Activated naive CD4-positive, alpha-beta T cell treated with anti-CD3 and anti-CD28 coated beads, Interleukin-2, amount 50 U/mL, for 24 hours (primary cell): ENCODE results near the gene RITA1.

ENCODE experiments used
- H3K27ac Mint-ChIP-seq: one replicate; pipeline ENCODE4 v1.8.0; 2021; ENCODE audit warnings: mild to moderate bottlenecking, mixed read lengths
- H3K27me3 Mint-ChIP-seq: one replicate; pipeline ENCODE4 v1.8.0; 2021; ENCODE audit warnings: mixed read lengths
- H3K36me3 Mint-ChIP-seq: one replicate; pipeline ENCODE4 v1.8.0; 2021; ENCODE audit warnings: mixed read lengths
- H3K4me1 Mint-ChIP-seq: one replicate; pipeline ENCODE4 v1.8.0; 2021; ENCODE audit warnings: mixed read lengths
- H3K4me3 Mint-ChIP-seq: one replicate; pipeline ENCODE4 v1.8.0; 2021; ENCODE audit warnings: mild to moderate bottlenecking, mixed read lengths
- H3K9me3 Mint-ChIP-seq: one replicate; pipeline ENCODE4 v1.8.0; 2021; ENCODE audit warnings: mixed read lengths

Gene RITA1

DNA sequence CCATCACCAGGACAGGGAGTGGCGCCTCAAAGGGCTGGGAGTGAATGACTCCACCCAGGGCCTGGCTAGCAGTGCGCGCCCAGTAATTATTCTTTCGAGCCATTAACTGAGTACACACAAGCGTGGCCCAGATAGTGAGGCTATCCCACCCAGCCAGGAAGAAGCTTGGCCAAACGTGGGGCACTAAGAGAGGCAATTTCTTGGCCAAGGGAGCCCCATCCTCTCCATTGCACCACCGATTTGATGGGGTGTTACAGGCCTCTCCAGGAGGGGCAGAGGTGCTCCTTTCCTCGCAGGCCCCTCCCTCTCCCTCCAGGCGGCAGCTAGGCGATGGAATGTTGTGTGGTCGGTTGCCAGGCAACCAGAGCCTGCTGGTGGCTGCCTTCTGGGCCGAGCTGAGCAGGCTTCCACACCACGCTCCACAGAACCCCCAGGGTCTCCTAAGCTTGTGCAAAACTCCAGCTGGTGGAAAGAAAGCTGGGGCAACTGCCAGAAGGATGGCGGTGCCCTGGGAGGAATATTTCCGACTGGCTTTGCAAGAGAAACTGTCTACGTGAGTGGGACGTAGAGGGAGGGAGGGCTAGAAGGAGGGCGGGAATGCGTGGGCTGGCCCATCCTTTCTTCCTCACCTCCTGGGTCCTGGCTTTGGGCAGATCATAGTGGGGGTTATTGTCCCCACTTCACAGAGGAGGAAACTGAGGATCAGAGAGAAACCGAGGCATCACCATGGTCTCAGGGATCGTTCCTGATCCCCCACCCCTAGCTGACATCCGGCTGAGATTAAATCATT, 36.0 kb upstream of the RITA1 start, which contains the start of gene CFAP73:
CFAP73 (plus strand) TSS at position 364 of the 790 bp plus-strand sequence; CDS start at position 498, 134 bp downstream.
- H3K27ac Mint-ChIP-seq: no peak within 1 kb of the TSS
- H3K9me3 Mint-ChIP-seq: no peaks in the 10 kb centered on the region
- H3K27me3 Mint-ChIP-seq: no peaks in the 10 kb centered on the region
- H3K4me1 Mint-ChIP-seq: peaks cover 13% of the 10 kb centered on the region
- H3K36me3 Mint-ChIP-seq: no peaks in the 10 kb centered on the region
- no peak within 1 kb of the TSS for H3K4me3 Mint-ChIP-seq

DNA sequence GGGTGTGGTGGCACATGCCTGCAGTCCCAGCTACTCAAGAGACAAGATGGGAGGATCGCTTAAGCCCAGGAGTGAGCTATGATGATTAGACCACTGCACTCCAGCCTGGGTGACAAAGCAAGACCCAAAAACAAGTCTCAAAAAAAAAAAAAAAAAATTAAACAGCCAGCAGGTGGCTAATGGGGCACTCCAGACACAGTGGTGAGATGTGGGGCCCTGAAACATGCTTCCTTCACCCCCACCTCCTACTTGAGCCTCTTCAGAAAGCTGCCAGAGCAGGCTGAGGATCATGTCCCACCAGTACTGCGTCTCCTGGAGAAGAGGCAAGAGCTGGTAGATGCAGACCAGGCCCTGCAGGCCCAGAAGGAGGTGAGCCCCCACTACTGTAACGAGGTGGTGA, 33.9 kb upstream of the RITA1 start:
- H3K36me3 Mint-ChIP-seq: no peaks in the 10 kb centered on the region
- no peaks in the 10 kb centered on the region for H3K9me3 Mint-ChIP-seq
- H3K27ac Mint-ChIP-seq: no peak overlapping the region
- H3K27me3 Mint-ChIP-seq: no peaks in the 10 kb centered on the region
- peaks cover 13% of the 10 kb centered on the region for H3K4me1 Mint-ChIP-seq
- H3K4me3 Mint-ChIP-seq: peak overlapping the region; percentile 58

DNA sequence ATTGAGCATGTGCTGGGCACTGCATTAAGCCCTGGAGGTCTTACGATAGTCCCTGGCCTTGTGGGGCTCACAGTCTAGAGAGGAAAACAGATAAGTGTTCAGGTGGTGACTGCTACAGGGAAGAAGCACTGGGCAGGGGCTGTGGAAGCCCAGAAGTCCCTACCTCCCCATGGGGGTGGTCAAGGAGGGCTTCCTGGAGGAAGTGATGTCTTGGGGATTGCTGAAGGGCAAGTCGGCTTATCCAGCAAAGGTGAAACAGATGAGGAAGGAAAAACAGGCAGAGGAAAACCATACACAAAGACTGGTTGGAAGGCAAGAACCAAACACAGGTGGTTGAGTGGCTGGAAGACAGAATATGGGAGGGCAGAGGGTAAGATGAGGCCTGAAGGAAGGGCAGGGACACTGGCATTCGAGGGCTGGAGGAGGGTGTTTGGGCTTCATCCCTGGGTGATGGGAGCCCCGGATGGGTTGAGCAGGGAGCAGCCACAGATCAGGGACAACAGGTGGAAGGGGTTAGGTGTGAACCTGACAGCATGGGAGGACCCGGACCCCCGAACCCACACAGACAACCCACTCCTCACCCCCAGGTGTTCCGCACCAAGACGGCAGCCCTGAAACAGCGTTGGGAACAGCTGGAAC, 33.2 kb upstream of the RITA1 start:
- Mint-ChIP-seq H3K4me3 (peak overlapping the region; percentile 58), H3K9me3 (no peaks in the 10 kb centered on the region), H3K27ac (no peak overlapping the region), H3K27me3 (no peaks in the 10 kb centered on the region), H3K4me1 (peaks cover 18% of the 10 kb centered on the region), H3K36me3 (no peaks in the 10 kb centered on the region)

DNA sequence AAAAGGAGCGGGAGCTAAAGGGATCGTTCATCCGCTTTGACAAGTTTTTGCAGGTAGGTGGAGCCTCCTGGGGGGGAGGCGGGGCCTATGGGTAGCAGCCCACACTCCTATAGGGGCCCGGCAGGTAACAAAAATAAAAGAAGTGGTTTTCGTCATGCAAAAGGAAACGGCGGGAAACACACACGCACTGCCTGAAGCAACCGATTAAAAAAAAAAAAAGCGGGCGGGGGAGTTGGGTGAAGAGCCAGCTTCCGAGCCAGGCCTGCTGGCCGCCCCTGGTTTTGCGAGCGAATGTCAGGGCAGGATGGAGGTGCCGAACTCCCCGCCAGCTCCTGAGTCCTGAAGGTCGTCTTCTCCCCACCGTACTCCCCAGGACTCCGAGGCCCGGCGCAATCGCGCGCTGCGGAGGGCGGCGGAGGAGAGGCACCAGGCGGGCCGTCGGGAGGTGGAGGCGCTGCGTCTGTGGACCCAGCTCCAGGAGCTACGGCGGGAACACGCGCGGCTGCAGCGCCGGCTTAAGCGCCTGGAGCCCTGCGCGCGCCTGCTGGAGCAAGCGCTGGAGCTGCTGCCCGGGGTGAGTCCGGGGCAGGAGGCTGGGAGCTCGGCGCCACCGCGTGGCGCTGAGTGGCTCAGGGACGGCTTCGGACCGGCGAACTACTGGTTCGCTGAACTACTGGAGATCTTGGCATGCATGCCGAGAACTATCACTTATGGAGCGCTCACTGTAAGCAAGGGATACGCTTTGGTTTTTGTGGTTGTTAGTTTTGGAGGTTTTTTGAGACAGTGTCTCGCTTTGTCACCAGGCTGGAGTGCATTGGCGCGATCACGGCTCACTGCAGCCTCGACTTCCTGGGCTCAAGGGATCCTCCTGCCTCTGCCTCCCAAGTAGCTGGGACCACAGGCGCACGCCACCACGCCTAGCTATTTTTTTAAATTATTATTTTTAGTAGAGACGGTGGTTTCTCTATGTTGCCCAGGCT, 32.4 kb upstream of the RITA1 start:
- Mint-ChIP-seq H3K9me3 (no peaks in the 10 kb centered on the region), H3K4me1 (peaks cover 18% of the 10 kb centered on the region), H3K27ac (peak overlapping the region; percentile 62), H3K4me3 (peak overlapping the region; percentile 66), H3K27me3 (no peaks in the 10 kb centered on the region), H3K36me3 (no peaks in the 10 kb centered on the region)

DNA sequence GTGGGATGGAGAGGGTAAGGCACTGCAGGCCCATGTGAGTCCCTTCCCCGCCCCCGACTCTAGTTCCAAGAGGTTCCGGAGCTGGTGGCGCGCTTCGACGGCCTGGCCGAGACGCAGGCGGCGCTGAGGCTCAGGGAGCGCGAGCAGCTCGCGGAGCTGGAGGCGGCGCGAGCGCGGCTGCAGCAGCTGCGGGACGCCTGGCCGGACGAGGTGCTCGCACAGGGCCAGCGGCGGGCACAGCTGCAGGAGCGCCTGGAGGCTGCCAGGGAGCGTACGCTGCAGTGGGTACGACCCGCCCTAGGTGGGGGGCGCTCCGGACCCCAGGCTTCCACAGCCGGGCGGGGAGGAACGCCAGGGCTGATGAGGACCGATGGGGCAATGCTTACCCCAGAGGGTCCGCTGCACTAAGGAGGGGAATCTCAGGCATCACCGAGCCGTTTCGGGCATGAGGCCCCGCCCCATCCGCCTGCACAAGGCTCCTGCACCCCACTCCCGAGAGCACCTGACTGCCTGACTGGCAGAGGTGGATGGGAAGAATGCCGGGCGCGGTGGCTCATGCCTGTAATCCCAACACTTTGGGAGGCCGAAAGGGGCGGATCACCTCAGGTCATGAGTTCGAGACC, 31.1 kb upstream of the RITA1 start:
- H3K4me3 Mint-ChIP-seq: peak overlapping the region; percentile 66
- no peaks in the 10 kb centered on the region for H3K27me3 Mint-ChIP-seq
- peaks cover 18% of the 10 kb centered on the region for H3K4me1 Mint-ChIP-seq
- no peaks in the 10 kb centered on the region for H3K9me3 Mint-ChIP-seq
- no peak overlapping the region for H3K27ac Mint-ChIP-seq
- no peaks in the 10 kb centered on the region for H3K36me3 Mint-ChIP-seq

DNA sequence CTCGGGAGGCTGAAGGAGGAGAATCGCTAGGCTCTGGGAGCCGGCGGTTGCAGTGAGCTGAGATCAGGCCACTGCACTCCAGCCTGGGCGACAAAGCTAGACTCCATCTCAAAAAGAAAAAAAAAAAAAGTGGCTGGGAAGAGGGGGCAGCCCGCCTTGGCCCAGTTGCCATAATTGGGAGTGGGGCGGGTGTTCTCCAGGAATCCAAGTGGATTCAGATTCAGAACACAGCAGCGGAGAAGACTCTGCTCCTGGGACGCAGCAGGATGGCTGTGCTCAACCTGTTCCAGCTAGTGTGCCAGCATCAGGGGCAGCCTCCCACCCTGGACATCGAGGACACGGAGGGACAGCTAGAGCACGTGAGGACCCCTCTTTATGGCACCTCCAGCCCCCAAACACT, 30.5 kb upstream of the RITA1 start:
- no peak overlapping the region for H3K4me3 Mint-ChIP-seq
- H3K36me3 Mint-ChIP-seq: no peaks in the 10 kb centered on the region
- no peak overlapping the region for H3K27ac Mint-ChIP-seq
- H3K27me3 Mint-ChIP-seq: no peaks in the 10 kb centered on the region
- H3K9me3 Mint-ChIP-seq: no peaks in the 10 kb centered on the region
- H3K4me1 Mint-ChIP-seq: peaks cover 18% of the 10 kb centered on the region

DNA sequence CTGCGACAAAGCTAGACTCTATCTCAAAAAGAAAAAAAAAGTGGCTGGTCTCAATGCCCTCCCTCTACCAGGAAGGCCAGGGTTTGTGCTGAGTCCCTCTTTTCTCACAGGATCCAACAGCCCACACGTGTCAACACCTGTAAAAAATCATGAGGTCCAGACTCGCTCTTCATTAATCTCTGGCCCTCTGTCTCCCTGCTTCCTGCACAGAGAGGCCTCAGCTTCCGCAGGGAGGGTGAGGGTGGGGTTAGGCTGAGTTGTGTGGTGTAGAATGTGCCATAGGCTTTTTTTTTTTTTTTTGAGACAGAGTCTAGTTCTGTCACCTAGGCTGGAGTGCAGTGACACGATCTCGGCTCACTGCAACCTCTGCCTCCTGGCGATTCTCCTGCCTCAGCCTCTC, 29.9 kb upstream of the RITA1 start:
- no peaks in the 10 kb centered on the region for H3K9me3 Mint-ChIP-seq
- H3K4me3 Mint-ChIP-seq: no peak overlapping the region
- H3K27ac Mint-ChIP-seq: no peak overlapping the region
- H3K27me3 Mint-ChIP-seq: no peaks in the 10 kb centered on the region
- peaks cover 18% of the 10 kb centered on the region for H3K4me1 Mint-ChIP-seq
- peaks cover under 1% of the 10 kb centered on the region for H3K36me3 Mint-ChIP-seq

DNA sequence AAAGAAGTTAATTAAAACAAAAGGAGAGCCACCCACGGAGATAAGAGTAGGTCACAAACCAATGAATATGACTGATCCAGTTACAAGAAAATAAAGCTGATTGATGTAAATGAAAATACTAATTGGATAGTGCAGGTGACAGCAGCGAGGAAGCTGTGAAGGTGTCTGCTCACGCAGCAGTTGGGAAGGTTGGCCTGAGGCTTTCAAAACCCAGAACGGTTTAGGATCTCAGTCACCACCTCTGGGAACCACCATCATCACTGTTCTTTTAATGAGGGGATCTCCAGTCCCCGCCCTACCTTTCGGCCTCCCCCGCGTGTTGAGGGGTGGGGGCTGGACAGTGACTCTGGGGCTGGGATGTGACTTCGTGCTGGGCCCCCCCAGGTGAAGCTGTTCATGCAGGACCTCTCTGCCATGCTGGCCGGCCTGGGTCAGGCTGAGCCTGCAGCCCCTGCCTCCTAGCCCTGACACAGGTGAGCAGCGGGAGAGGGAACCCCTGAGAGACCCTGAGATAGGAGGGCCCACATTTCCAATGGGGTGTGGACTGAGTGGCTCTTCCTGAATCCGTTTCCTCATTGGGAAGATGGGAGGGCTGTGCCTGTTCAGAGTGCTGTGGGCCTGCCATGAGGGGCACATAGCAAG, 28.2 kb upstream of the RITA1 start:
- H3K27me3 Mint-ChIP-seq: no peaks in the 10 kb centered on the region
- H3K9me3 Mint-ChIP-seq: no peaks in the 10 kb centered on the region
- H3K27ac Mint-ChIP-seq: peak overlapping the region; percentile 72
- peaks cover 12% of the 10 kb centered on the region for H3K4me1 Mint-ChIP-seq
- peaks cover 2% of the 10 kb centered on the region for H3K36me3 Mint-ChIP-seq
- H3K4me3 Mint-ChIP-seq: no peak overlapping the region

DNA sequence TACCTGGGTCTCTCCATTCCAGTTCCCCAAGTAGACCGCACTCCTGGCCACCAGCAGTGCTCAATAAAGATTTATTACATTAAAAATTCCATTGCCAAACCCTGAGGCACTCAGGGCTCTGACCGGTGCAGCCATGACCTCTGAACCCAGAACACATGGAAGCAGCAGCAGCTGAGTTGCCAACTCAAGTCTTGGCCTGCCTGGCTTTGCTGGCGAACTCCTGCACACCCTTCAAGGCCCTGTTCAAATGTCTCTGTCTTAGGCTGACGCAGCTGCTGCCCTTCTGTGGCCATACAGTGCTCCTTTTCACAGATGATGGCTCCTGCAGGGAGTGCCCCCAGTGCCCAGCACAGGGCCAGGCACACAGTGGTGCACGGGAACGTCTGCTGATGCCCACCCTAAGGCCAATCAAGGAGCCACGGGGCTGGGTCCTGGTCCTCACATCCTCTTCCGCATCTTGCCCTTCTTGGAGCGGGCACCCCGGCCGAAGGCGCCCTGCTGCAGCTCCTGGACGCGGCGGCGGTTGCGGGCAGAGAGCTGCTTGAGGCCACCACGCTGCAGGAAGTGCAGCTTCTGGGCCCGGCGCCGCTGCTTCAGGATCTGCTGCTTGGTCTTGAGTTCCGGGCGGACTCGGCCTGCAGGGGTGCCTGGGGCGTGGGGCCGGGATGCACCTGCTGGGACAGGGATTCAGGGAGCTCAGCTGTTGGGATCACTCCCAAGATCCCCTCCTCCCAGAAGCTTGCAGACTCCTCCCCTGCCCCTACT, 26.9 kb upstream of the RITA1 start:
- no peaks in the 10 kb centered on the region for H3K27me3 Mint-ChIP-seq
- no peak overlapping the region for H3K4me3 Mint-ChIP-seq
- H3K9me3 Mint-ChIP-seq: no peaks in the 10 kb centered on the region
- no peak overlapping the region for H3K27ac Mint-ChIP-seq
- peaks cover 9% of the 10 kb centered on the region for H3K4me1 Mint-ChIP-seq
- H3K36me3 Mint-ChIP-seq: peaks cover 2% of the 10 kb centered on the region

DNA sequence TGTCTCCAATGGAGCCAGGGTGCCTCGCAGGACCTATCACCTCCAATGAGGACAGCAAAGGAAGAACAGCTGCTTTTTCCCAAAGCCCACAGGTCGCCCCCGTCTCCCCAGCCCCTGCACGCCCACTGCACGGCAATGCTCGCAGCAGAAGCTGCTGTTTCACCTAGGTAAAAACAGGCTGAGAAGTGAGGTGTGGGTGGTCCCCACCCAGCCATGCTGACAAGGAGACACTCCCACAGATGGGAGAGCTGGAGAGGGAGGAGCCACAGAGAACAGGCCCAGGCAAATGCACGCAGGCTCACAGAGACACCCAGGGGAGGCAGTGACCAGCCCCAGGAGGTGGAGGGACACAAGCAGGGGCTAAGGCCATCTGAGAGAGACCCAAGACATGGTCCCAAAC, 25.6 kb upstream of the RITA1 start:
- Mint-ChIP-seq H3K27ac (no peak overlapping the region), H3K4me3 (no peak overlapping the region), H3K27me3 (no peaks in the 10 kb centered on the region), H3K4me1 (peaks cover 5% of the 10 kb centered on the region), H3K36me3 (peaks cover 2% of the 10 kb centered on the region), H3K9me3 (no peaks in the 10 kb centered on the region)

DNA sequence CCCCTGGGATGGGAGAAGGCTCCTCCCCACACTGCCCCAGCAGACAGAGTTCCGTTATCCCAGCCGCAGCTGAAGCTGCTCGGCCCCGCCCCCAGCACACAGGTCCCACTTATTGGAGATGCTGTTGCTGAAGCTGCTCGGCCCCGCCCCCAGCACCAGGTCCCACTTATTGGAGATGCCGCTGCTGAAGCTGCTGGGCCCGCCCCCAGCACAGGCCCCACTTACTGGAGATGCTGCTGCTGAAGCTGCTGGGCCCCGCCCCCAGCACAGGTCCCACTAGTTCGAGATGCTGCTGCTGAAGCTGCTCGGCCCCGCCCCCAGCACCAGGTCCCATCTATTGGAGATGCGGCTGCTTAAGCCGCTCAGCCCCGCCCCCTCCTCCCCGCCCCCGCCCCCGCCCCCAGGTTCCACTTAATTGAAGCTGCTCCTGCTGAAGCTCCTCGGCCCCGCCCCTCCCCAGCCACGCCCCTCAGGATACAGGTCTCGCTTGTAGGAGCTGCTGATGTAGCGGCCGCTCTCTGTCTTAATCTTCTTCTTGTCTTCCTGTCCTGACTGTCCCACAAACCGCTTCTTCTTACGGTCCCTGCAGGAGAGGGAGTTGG, 24.0 kb upstream of the RITA1 start:
- peaks cover 2% of the 10 kb centered on the region for H3K36me3 Mint-ChIP-seq

DNA sequence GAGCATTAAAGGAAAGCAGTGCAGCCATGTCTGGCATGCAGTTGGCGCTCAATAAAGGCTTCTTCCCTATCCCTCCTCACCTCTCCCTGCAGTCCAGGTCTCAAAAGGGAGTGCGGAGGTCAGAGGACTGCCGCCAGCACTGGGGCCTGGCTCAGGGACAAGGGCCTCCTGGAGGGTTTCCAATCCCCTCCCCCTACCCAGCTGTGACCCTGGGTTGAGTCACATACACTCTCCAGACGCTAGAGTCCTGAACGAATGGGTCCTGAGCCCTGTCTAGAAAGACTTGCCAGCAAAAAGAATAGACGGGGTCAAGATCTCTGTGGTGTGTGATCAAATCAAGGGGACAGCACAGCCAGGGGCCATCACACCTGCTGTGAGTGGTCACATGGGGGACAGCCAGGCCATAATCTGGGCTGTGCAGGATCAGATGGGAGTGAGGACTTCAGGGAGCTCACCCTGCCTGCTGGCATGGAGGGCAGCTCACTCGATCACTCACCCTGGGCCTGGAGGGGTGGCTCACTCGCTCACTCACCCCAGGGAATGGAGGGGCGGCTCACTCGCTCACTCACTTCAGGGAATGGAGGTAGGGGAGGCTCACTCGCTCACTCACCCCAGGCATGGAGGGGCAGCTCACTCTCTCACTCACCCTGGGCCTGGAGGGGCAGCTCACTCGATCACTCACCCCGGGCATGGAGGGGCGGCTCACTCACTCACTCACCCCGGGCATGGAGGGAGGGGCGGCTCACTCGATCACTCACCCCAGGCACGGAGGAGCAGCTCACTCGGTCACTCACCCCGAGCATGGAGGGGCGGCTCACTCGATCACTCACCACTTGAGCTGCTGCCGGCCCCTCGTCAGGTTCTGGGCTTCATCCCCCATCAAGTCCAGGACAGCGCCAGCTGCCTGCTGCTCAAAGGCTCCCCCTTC, 23.2 kb upstream of the RITA1 start:
- no peaks in the 10 kb centered on the region for H3K9me3 Mint-ChIP-seq
- no peak overlapping the region for H3K4me3 Mint-ChIP-seq
- no peaks in the 10 kb centered on the region for H3K4me1 Mint-ChIP-seq
- no peaks in the 10 kb centered on the region for H3K27me3 Mint-ChIP-seq
- no peak overlapping the region for H3K27ac Mint-ChIP-seq
- H3K36me3 Mint-ChIP-seq: peaks cover 2% of the 10 kb centered on the region

More for the DNA sequence above, 24.0 kb upstream of the RITA1 start:
- Mint-ChIP-seq H3K4me3 (no peak overlapping the region), H3K9me3 (no peaks in the 10 kb centered on the region), H3K27ac (peak overlapping the region; percentile 59), H3K27me3 (no peaks in the 10 kb centered on the region), H3K4me1 (peaks cover 5% of the 10 kb centered on the region)

DNA sequence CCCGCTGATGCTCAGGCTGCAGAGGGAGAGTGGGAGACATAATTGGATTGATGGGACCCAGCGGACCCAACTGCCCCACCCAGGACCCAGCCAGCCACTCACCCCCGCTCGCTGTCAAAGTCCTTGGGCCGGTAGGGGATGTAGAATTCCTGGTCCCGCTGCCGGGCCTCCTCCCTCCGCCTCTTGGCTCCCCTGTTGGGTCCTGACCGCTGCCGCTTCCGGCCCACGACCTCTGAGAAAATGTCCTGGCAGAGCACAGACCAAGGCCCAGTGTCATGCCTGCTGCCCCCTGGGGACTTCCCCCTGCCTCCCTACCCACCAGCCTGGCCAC, 22.5 kb upstream of the RITA1 start:
- Mint-ChIP-seq H3K4me3 (no peak overlapping the region), H3K4me1 (no peaks in the 10 kb centered on the region), H3K27me3 (no peaks in the 10 kb centered on the region), H3K27ac (no peak overlapping the region), H3K36me3 (peaks cover 2% of the 10 kb centered on the region), H3K9me3 (no peaks in the 10 kb centered on the region)
